Kidney epithelial cell (primary cell): ENCODE data around the gene TMPRSS11D. TPM values are rescaled to one million over a fixed set of nuclear protein-coding genes. Genes with fewer than 3 reads are reported as not detected.

Experiments used
- DNase-seq: peaks from one replicate; pipeline ENCODE4 v3.0.0-alpha.2; 2010; ENCODE audit warnings: low read depth
- H3K27me3 ChIP-seq: 2 replicates; pipeline ENCODE4 v1.6.0; 2011; ENCODE audit warnings: low read length; ENCODE audit not compliant: control insufficient read depth, insufficient read depth
- H3K36me3 ChIP-seq: 2 replicates; pipeline ENCODE4 v1.5.1; 2011; ENCODE audit warnings: low read length; ENCODE audit not compliant: control insufficient read depth, insufficient read depth
- H3K4me3 ChIP-seq: 2 replicates; pipeline ENCODE4 v1.5.1; 2011; ENCODE audit warnings: low read depth, mild to moderate bottlenecking, control low read depth, low read length
- CTCF ChIP-seq: IDR thresholded peaks from 2 replicates; pipeline ENCODE4 v1.5.1; 2011; ENCODE audit warnings: mild to moderate bottlenecking, moderate library complexity, low read length, control low read depth, inconsistent platforms; ENCODE audit not compliant: insufficient read depth, poor library complexity, severe bottlenecking
- total RNA-seq: library from RNA; depleted of rRNA; stranded (reverse); fragments of >200 nt; gene quantifications from 2 replicates; pipeline ENCODE4 v1.2.3, GENCODE V29; 2015

TMPRSS11D gene
- total RNA-seq, 1 donor from 2014 or later, result not detected

- H3K36me3 ChIP-seq, result no peaks in the 10 kb centered on the region
- no peak for DNase-seq
- TF ChIP-seq CTCF, result no peak
- H3K4me3 ChIP-seq, result no peak overlapping the region
- no peaks in the 10 kb centered on the region for H3K27me3 ChIP-seq
Measured at GRCh38 chr4:67896421-67897065, 12.7 kb upstream of the TMPRSS11D start.

DNA sequence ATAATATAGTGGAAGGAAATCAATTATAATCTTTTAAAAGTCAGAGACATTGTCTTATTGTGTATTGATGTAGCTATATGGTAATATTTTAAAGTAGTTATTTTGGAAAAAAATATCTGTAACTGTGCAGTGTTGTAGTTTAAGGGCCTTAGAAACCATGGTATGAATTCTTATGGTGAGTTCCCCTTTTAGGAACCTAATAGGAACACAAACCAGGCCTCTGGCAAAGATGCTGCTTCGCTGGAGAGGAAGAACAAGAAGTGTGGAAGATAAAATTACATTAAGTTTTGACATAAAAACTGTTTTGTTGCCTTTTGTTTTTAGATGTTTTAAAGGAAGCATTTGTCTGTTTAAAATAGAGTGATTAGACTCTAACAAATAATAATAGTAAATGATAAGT, 10.9 kb upstream of the TMPRSS11D start:
- no peak for TF ChIP-seq CTCF
- DNase-seq, result no peak
- Histone ChIP-seq H3K4me3 (no peak overlapping the region), H3K36me3 (no peaks in the 10 kb centered on the region), H3K27me3 (no peaks in the 10 kb centered on the region)

DNA sequence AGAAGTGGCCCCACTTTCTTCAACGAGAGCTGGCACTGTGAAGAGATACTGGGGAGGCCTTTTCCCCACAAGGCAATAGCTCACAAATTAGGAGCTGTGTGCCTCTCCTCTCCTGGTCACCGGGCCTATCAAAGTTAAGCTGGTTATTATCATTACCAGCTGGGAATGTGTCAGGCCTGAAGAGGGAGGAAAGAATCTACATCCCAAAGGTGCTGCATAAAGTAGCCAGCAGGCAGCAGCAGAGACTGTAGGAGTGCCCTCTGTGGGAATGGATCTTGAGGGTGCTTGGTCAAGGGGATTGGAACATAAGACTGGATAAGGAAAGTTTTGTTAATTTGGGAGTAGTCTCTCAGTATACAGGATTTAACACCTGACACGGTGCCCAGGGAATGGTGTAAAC, 9.1 kb upstream of the TMPRSS11D start:
- no peak for TF ChIP-seq CTCF
- Histone ChIP-seq H3K27me3 (no peaks in the 10 kb centered on the region), H3K4me3 (no peak overlapping the region), H3K36me3 (no peaks in the 10 kb centered on the region)
- DNase-seq, result no peak

GRCh38 chr4:67892253-67892652, 8.5 kb upstream of the TMPRSS11D start:
- Histone ChIP-seq H3K4me3 (no peak overlapping the region), H3K27me3 (no peaks in the 10 kb centered on the region), H3K36me3 (no peaks in the 10 kb centered on the region)
- TF ChIP-seq CTCF, result no peak
- no peak for DNase-seq

- no peak for DNase-seq
- Histone ChIP-seq H3K4me3 (no peak overlapping the region), H3K27me3 (no peaks in the 10 kb centered on the region), H3K36me3 (no peaks in the 10 kb centered on the region)
- TF ChIP-seq CTCF, result no peak
Measured at GRCh38 chr4:67891645-67892044, 7.8 kb upstream of the TMPRSS11D start.

DNA sequence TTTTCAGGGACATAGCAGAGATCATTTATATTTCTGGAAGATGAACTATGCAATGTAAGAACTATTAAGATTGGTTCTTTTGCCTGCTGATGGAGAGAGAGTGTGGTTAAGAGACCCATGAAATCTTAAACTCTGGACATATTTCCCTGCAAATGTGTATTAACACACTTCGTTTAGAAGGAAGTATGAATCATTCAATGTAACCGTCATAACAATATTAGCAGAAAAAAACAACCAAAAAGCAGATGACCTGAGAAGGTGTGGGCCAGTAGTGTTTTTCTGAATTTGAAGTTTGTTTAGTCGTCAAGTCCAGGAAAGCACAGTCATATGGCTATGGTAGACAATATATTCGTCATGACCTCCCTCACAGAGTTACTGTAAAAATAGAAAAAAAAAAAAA, 2.5 kb upstream of the TMPRSS11D start:
- TF ChIP-seq CTCF, result no peak
- Histone ChIP-seq H3K4me3 (no peak overlapping the region), H3K36me3 (no peaks in the 10 kb centered on the region), H3K27me3 (no peaks in the 10 kb centered on the region)
- no peak for DNase-seq
